Liver (tissue), 9 donors: ENCODE results near the gene KIN. TPM values are rescaled to one million over a fixed set of nuclear protein-coding genes. Genes with fewer than 3 reads are reported as not detected.

Experiments used
- DNase-seq: peaks from one replicate; pipeline ENCODE4 v3.0.0-alpha.2; 2017; ENCODE audit warnings: low spot score
- H3K27ac ChIP-seq, 2 donors: one replicate each; pipeline ENCODE4 v1.7.0; 2013; ENCODE audit warnings: inconsistent platforms in 2 of 2, low read length in 2 of 2, control low read depth in 1 of 2, low read depth in 1 of 2, mild to moderate bottlenecking in 1 of 2
- H3K27me3 ChIP-seq, 4 donors: one replicate each; pipeline versions ENCODE4 v1.6.1 to v1.7.0; 2013; ENCODE audit warnings: low read length in 3 of 4, inconsistent platforms in 1 of 4, mild to moderate bottlenecking in 1 of 4, moderate library complexity in 1 of 4; ENCODE audit not compliant: control insufficient read depth in 4 of 4, insufficient read depth in 4 of 4
- H3K36me3 ChIP-seq, 4 donors: one replicate each; pipeline versions ENCODE4 v1.6.1 to v1.7.0; 2013; ENCODE audit warnings: low read length in 3 of 4, mild to moderate bottlenecking in 3 of 4, low read depth in 1 of 4, moderate library complexity in 1 of 4; ENCODE audit not compliant: control insufficient read depth in 4 of 4, insufficient read depth in 3 of 4
- H3K4me1 ChIP-seq, 4 donors: one replicate each; pipeline versions ENCODE4 v1.6.1 to v1.7.0; 2013; ENCODE audit warnings: low read length in 3 of 4, mild to moderate bottlenecking in 3 of 4, moderate library complexity in 1 of 4; ENCODE audit not compliant: control insufficient read depth in 4 of 4, insufficient read depth in 4 of 4
- H3K4me3 ChIP-seq, 3 donors: one replicate each; pipeline versions ENCODE4 v1.6.1 to v1.7.0; 2013; ENCODE audit warnings: low read length in 3 of 3, control low read depth in 1 of 3, low read depth in 1 of 3, mild to moderate bottlenecking in 1 of 3
- H3K9ac ChIP-seq, 2 donors: one replicate each; pipeline ENCODE4 v1.7.0; 2013; ENCODE audit warnings: low read length in 2 of 2, mild to moderate bottlenecking in 2 of 2, moderate library complexity in 2 of 2, control low read depth in 1 of 2, low read depth in 1 of 2
- H3K9me3 ChIP-seq, 4 donors: one replicate each; pipeline versions ENCODE4 v1.6.1 to v1.7.0; 2013; ENCODE audit warnings: low read length in 3 of 4; ENCODE audit not compliant: control insufficient read depth in 4 of 4
- FOXA1 ChIP-seq: IDR thresholded peaks from 2 replicates; pipeline ENCODE4 v1.6.1; 2016; ENCODE audit warnings: antibody characterized with exemption
- FOXA2 ChIP-seq: IDR thresholded peaks from 2 replicates; pipeline ENCODE4 v1.6.1; 2016; ENCODE audit warnings: antibody characterized with exemption
- GABPA ChIP-seq, 2 donors: IDR thresholded peaks in 1 of 2; conservative IDR thresholded peaks in 1 of 2; 2 replicates each; pipeline ENCODE4 v1.6.1; 2016; ENCODE audit warnings: antibody characterized with exemption in 2 of 2, mild to moderate bottlenecking in 1 of 2, moderate library complexity in 1 of 2
- HNF4A ChIP-seq, 2 donors: conservative IDR thresholded peaks; 2 replicates each; pipeline ENCODE4 v1.6.1; 2016; ENCODE audit warnings: antibody characterized with exemption in 2 of 2, mild to moderate bottlenecking in 2 of 2
- HNF4G ChIP-seq: IDR thresholded peaks from 2 replicates; pipeline ENCODE4 v1.6.1; 2016; ENCODE audit warnings: antibody characterized with exemption
- RAD21 ChIP-seq, 2 donors: IDR thresholded peaks; 2 replicates each; pipeline ENCODE4 v1.6.1; 2016; ENCODE audit warnings: antibody characterized with exemption in 2 of 2, mild to moderate bottlenecking in 2 of 2
- RXRA ChIP-seq, 2 donors: IDR thresholded peaks; 2 replicates each; pipeline ENCODE4 v1.6.1; 2017 to 2018; ENCODE audit warnings: antibody characterized with exemption in 2 of 2, mild to moderate bottlenecking in 1 of 2
- SP1 ChIP-seq: IDR thresholded peaks from 2 replicates; pipeline ENCODE4 v1.6.1; 2018; ENCODE audit warnings: antibody characterized with exemption, mild to moderate bottlenecking
- YY1 ChIP-seq: IDR thresholded peaks from 2 replicates; pipeline ENCODE4 v1.6.1; 2016; ENCODE audit warnings: antibody characterized with exemption, mild to moderate bottlenecking
- WGBS: extraction: QIAGEN DNeasy Blood & Tissue Kit; methylation state at CpG from one replicate; pipeline ENCODE4 v1.1.7; 2013; 5-methylcytosine and 5-hydroxymethylcytosine counted together
- polyA plus RNA-seq, 2 donors: library from polyadenylated mRNA; stranded (reverse) in 1 of 2; unstranded in 1 of 2; fragments of 200-250 nt in 1 of 2; fragments of >200 nt in 1 of 2; fragmentation: Nextera tagmentation in 1 of 2; extraction: Ambion mirVana in 1 of 2; gene quantifications; one replicate each; pipeline versions ENCODE4 v1.2.1 to v1.2.3, GENCODE V29; 2013 to 2015
- total RNA-seq, 2 donors: library from RNA; depleted of rRNA; stranded (reverse); fragments of >200 nt; gene quantifications; one replicate each; pipeline ENCODE4 v1.2.3, GENCODE V29; 2014
- TF ChIP-seq, protein P1 (sequence below): fragments of 150-350 bp; IDR thresholded peaks from 2 replicates; pipeline ENCODE4 v1.5.1; 2017; ENCODE audit warnings: improper control_type of control experiment, low read depth, low read length; ENCODE audit not compliant: missing input control
- TF ChIP-seq, protein P2 (sequence below): IDR thresholded peaks from 2 replicates; pipeline ENCODE4 v1.6.1; 2016; ENCODE audit warnings: antibody characterized with exemption, mild to moderate bottlenecking
- TF ChIP-seq, protein P3 (sequence below): IDR thresholded peaks from 2 replicates; pipeline ENCODE4 v1.6.1; 2016; ENCODE audit warnings: antibody characterized with exemption
- TF ChIP-seq, protein P4 (sequence below): IDR thresholded peaks from 2 replicates; pipeline ENCODE4 v1.6.1; 2016; ENCODE audit warnings: antibody characterized with exemption
- donor health status: healthy.
- donor health status: healthy.
- donor health status: healthy.
- donor health status: healthy.
- donor health status: healthy.

Gene KIN
- total and polyA plus RNA-seq, 4 donors = 2.4 to 3.8 (median 3.1) TPM

DNA sequence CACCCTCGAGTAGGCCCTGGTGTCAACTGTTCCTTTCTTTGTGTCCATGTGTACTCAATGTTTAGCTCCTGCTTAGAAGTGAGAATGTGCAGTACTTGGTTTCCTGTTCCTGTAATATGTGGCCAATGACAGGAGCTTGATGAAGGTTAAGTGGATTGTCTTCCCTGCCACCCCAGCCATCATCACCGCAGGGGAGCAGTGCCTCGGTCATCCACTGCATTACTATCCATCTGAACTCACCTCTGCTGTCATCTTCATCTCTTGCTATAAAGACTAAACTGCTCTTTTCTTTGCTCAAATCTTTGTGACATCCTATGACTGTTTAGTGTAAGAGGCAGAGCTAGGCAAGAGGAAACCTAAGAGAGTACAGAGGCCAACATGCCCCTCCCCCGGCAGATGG, 69.1 kb downstream of the KIN start:
- Histone ChIP-seq H3K27ac (no peak overlapping the region), H3K9me3 (no peaks in the 10 kb centered on the region), H3K36me3 (peaks cover 2 to 72% (median 65%) of the 10 kb centered on the region in 4 donors), H3K27me3 (no peaks in the 10 kb centered on the region), H3K4me3 (no peak overlapping the region), H3K4me1 (peaks cover 0 to 3% (median 1%) of the 10 kb centered on the region in 4 donors), H3K9ac (no peak overlapping the region)
- 91% methylated on average over 4 of the region's 4 CpGs for WGBS
- TF ChIP-seq SP1 (no peak), RAD21 (IDR thresholded peaks at IDR 0.05) (no peak), FOXA1 (no peak), HNF4G (no peak), HNF4A (conservative IDR thresholded peaks at IDR 0.05) (no peak), RXRA (IDR thresholded peaks at IDR 0.05) (no peak), FOXA2 (no peak), GABPA (IDR thresholded peaks at IDR 0.05 in 1 of 2, conservative IDR thresholded peaks at IDR 0.05 in 1 of 2) (no peak), YY1 (no peak)
- TF ChIP-seq, protein P1, sequence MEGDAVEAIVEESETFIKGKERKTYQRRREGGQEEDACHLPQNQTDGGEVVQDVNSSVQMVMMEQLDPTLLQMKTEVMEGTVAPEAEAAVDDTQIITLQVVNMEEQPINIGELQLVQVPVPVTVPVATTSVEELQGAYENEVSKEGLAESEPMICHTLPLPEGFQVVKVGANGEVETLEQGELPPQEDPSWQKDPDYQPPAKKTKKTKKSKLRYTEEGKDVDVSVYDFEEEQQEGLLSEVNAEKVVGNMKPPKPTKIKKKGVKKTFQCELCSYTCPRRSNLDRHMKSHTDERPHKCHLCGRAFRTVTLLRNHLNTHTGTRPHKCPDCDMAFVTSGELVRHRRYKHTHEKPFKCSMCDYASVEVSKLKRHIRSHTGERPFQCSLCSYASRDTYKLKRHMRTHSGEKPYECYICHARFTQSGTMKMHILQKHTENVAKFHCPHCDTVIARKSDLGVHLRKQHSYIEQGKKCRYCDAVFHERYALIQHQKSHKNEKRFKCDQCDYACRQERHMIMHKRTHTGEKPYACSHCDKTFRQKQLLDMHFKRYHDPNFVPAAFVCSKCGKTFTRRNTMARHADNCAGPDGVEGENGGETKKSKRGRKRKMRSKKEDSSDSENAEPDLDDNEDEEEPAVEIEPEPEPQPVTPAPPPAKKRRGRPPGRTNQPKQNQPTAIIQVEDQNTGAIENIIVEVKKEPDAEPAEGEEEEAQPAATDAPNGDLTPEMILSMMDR = no peak
- DNase-seq = no peak

DNA sequence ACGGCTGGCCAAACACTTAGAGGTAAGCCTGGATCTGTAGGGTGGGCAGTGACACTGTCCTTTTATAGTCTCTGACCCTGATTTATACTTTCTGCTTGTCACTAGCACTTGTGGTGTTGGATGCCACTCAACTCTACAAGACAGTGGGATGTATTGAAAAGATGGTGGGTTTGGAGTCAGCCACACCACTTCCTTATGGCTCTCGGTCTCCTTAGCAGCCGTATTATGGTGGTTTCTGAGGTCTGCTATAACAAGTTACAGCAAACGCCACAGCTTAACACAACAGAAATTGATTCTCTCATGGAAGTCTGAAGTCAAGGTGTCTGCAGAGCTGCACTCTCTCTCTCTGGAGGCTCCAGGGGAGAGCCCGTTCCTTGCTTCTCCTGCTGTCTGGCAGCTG, 70.0 kb downstream of the KIN start:
- H3K9me3 ChIP-seq = no peaks in the 10 kb centered on the region
- no peak overlapping the region for H3K4me3 ChIP-seq
- 84% methylated on average over 5 of the region's 5 CpGs for WGBS
- H3K27me3 ChIP-seq = no peaks in the 10 kb centered on the region
- H3K36me3 ChIP-seq = peaks cover 2 to 70% (median 60%) of the 10 kb centered on the region in 4 donors
- H3K9ac ChIP-seq = no peak overlapping the region
- no peak overlapping the region for H3K27ac ChIP-seq
- DNase-seq = no peak
- TF ChIP-seq, protein P2, sequence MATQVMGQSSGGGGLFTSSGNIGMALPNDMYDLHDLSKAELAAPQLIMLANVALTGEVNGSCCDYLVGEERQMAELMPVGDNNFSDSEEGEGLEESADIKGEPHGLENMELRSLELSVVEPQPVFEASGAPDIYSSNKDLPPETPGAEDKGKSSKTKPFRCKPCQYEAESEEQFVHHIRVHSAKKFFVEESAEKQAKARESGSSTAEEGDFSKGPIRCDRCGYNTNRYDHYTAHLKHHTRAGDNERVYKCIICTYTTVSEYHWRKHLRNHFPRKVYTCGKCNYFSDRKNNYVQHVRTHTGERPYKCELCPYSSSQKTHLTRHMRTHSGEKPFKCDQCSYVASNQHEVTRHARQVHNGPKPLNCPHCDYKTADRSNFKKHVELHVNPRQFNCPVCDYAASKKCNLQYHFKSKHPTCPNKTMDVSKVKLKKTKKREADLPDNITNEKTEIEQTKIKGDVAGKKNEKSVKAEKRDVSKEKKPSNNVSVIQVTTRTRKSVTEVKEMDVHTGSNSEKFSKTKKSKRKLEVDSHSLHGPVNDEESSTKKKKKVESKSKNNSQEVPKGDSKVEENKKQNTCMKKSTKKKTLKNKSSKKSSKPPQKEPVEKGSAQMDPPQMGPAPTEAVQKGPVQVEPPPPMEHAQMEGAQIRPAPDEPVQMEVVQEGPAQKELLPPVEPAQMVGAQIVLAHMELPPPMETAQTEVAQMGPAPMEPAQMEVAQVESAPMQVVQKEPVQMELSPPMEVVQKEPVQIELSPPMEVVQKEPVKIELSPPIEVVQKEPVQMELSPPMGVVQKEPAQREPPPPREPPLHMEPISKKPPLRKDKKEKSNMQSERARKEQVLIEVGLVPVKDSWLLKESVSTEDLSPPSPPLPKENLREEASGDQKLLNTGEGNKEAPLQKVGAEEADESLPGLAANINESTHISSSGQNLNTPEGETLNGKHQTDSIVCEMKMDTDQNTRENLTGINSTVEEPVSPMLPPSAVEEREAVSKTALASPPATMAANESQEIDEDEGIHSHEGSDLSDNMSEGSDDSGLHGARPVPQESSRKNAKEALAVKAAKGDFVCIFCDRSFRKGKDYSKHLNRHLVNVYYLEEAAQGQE = no peak
- TF ChIP-seq FOXA2 = no peak
- TF ChIP-seq, protein P3, sequence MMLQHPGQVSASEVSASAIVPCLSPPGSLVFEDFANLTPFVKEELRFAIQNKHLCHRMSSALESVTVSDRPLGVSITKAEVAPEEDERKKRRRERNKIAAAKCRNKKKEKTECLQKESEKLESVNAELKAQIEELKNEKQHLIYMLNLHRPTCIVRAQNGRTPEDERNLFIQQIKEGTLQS = no peak
- TF ChIP-seq, protein P4, sequence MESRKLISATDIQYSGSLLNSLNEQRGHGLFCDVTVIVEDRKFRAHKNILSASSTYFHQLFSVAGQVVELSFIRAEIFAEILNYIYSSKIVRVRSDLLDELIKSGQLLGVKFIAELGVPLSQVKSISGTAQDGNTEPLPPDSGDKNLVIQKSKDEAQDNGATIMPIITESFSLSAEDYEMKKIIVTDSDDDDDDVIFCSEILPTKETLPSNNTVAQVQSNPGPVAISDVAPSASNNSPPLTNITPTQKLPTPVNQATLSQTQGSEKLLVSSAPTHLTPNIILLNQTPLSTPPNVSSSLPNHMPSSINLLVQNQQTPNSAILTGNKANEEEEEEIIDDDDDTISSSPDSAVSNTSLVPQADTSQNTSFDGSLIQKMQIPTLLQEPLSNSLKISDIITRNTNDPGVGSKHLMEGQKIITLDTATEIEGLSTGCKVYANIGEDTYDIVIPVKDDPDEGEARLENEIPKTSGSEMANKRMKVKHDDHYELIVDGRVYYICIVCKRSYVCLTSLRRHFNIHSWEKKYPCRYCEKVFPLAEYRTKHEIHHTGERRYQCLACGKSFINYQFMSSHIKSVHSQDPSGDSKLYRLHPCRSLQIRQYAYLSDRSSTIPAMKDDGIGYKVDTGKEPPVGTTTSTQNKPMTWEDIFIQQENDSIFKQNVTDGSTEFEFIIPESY = no peak
- no peak for TF ChIP-seq GABPA (IDR thresholded peaks at IDR 0.05 in 1 of 2, conservative IDR thresholded peaks at IDR 0.05 in 1 of 2)
- H3K4me1 ChIP-seq = peaks cover 0 to 6% (median 1%) of the 10 kb centered on the region in 4 donors
